K562 (cell line): ENCODE measurements around the gene RNASET2.

Experiments used
- BRF1 ChIP-seq: IDR thresholded peaks from 3 replicates; pipeline ENCODE4 v1.6.1; 2011; ENCODE audit warnings: borderline replicate concordance, mild to moderate bottlenecking; ENCODE audit not compliant: insufficient read length; ENCODE audit errors: extremely low read depth
- CBX8 ChIP-seq: fragments of 200-600 bp; sonication (generic); IDR thresholded peaks from 2 replicates; pipeline ENCODE4 v1.6.1; 2012; ENCODE audit warnings: borderline replicate concordance, mixed run types, low read depth, mild to moderate bottlenecking, moderate library complexity, mixed read lengths, low read length, control low read depth, inconsistent platforms; ENCODE audit not compliant: poor library complexity, severe bottlenecking; ENCODE audit errors: extremely low read depth
- RBM14 ChIP-seq: fragments of 200-400 bp; formaldehyde crosslinking; IDR thresholded peaks from 2 replicates; pipeline ENCODE4 v1.6.1; 2018; ENCODE audit warnings: low read depth, mild to moderate bottlenecking, low read length, moderate library complexity, borderline replicate concordance; ENCODE audit not compliant: insufficient read depth
- TF ChIP-seq, protein P1 (sequence below): fragments of 450-650 bp; IDR thresholded peaks from 2 replicates; pipeline ENCODE4 v1.6.1; 2017; ENCODE audit warnings: antibody characterized with exemption
- TF ChIP-seq, protein P2 (sequence below): IDR thresholded peaks from 3 replicates; pipeline ENCODE4 v1.6.1; 2011; ENCODE audit warnings: borderline replicate concordance, mild to moderate bottlenecking, moderate library complexity; ENCODE audit not compliant: insufficient read length; ENCODE audit errors: extremely low read depth

DNA sequence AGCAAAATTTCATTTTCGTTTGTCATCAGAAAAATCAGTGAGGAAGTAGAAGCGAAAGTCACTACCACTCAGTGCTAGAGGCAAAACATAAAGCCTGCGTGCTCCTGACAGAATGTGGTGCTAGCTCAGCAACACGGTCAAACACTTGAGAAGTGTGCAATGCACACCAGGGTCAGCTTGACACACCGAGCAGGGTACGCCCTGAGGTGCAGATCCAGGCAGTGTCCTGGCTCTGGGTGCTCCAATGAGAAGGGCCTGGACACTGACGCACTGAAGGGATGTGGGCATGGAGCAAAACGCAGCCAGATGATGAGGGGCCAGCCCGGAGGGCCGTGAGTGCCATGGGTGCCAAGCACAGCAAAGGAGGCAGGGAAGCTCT, 5.9 kb downstream of the RNASET2 start:
- no peak for TF ChIP-seq RBM14
- TF ChIP-seq CBX8: no peak
- no peak for TF ChIP-seq BRF1
- TF ChIP-seq, protein P1, sequence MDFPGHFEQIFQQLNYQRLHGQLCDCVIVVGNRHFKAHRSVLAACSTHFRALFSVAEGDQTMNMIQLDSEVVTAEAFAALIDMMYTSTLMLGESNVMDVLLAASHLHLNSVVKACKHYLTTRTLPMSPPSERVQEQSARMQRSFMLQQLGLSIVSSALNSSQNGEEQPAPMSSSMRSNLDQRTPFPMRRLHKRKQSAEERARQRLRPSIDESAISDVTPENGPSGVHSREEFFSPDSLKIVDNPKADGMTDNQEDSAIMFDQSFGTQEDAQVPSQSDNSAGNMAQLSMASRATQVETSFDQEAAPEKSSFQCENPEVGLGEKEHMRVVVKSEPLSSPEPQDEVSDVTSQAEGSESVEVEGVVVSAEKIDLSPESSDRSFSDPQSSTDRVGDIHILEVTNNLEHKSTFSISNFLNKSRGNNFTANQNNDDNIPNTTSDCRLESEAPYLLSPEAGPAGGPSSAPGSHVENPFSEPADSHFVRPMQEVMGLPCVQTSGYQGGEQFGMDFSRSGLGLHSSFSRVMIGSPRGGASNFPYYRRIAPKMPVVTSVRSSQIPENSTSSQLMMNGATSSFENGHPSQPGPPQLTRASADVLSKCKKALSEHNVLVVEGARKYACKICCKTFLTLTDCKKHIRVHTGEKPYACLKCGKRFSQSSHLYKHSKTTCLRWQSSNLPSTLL: no peak
- TF ChIP-seq, protein P2, sequence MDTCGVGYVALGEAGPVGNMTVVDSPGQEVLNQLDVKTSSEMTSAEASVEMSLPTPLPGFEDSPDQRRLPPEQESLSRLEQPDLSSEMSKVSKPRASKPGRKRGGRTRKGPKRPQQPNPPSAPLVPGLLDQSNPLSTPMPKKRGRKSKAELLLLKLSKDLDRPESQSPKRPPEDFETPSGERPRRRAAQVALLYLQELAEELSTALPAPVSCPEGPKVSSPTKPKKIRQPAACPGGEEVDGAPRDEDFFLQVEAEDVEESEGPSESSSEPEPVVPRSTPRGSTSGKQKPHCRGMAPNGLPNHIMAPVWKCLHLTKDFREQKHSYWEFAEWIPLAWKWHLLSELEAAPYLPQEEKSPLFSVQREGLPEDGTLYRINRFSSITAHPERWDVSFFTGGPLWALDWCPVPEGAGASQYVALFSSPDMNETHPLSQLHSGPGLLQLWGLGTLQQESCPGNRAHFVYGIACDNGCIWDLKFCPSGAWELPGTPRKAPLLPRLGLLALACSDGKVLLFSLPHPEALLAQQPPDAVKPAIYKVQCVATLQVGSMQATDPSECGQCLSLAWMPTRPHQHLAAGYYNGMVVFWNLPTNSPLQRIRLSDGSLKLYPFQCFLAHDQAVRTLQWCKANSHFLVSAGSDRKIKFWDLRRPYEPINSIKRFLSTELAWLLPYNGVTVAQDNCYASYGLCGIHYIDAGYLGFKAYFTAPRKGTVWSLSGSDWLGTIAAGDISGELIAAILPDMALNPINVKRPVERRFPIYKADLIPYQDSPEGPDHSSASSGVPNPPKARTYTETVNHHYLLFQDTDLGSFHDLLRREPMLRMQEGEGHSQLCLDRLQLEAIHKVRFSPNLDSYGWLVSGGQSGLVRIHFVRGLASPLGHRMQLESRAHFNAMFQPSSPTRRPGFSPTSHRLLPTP: no peak
